DOHH2 (cell line): ENCODE measurements around the gene SLC22A8.

Experiments
- EZH2phosphoT487 ChIP-seq: fragments of 200-600 bp; sonication (generic); IDR thresholded peaks from 2 replicates; pipeline ENCODE4 v1.6.1; 2017; ENCODE audit warnings: borderline replicate concordance, mild to moderate bottlenecking, antibody characterized with exemption, low read length, moderate library complexity, mixed read lengths
- TF ChIP-seq, protein P1 (sequence below): fragments of 200-600 bp; sonication (generic); IDR thresholded peaks from one replicate; pipeline ENCODE4 v1.5.1; 2014; ENCODE audit warnings: antibody characterized with exemption, mild to moderate bottlenecking, low read depth, low read length; ENCODE audit not compliant: poor library complexity, severe bottlenecking

DNA sequence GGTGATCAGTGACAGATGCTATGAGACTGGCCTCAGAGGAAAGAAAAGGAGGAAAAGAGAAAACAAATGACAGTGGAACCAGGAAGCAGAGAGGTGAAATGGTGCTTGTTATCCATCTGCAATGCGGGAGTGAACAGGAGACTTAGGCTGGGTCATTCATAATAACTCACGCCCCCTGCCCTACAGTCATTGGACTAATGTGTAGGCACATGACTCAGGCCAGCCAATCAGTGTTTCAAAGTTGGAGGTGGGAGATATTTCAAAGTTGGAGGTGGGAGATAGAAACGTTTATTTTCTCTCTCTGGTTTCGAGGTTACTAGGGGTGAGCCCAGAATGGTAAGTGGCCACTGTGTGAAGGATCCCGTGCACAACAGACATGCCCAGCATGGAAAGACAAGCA lies 61.2 kb downstream of the SLC22A8 start:
- TF ChIP-seq, protein P1, sequence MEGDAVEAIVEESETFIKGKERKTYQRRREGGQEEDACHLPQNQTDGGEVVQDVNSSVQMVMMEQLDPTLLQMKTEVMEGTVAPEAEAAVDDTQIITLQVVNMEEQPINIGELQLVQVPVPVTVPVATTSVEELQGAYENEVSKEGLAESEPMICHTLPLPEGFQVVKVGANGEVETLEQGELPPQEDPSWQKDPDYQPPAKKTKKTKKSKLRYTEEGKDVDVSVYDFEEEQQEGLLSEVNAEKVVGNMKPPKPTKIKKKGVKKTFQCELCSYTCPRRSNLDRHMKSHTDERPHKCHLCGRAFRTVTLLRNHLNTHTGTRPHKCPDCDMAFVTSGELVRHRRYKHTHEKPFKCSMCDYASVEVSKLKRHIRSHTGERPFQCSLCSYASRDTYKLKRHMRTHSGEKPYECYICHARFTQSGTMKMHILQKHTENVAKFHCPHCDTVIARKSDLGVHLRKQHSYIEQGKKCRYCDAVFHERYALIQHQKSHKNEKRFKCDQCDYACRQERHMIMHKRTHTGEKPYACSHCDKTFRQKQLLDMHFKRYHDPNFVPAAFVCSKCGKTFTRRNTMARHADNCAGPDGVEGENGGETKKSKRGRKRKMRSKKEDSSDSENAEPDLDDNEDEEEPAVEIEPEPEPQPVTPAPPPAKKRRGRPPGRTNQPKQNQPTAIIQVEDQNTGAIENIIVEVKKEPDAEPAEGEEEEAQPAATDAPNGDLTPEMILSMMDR, result no peak
- TF ChIP-seq EZH2phosphoT487, result no peak
